Loucy (cell line): Measurements from ENCODE around the gene SOS1.

ENCODE experiments used
- H2AFZ ChIP-seq: fragments of 200-600 bp; sonication (generic); 2 replicates; pipeline ENCODE4 v1.6.0; 2016; ENCODE audit warnings: antibody characterized with exemption, mild to moderate bottlenecking, low read length, moderate library complexity
- H3F3A ChIP-seq: fragments of 200-600 bp; 2 replicates; pipeline ENCODE4 v1.6.0; 2016; ENCODE audit warnings: antibody characterized with exemption, low read depth, mild to moderate bottlenecking
- H3K27me3 ChIP-seq: fragments of 200-600 bp; sonication (generic); 2 replicates; pipeline ENCODE4 v1.6.1; 2014; ENCODE audit warnings: low read length, mild to moderate bottlenecking; ENCODE audit not compliant: insufficient read depth, poor library complexity, severe bottlenecking
- H3K36me3 ChIP-seq: fragments of 200-600 bp; sonication (generic); 2 replicates; pipeline ENCODE4 v1.6.1; 2016; ENCODE audit warnings: low read length; ENCODE audit not compliant: insufficient read depth
- H3K4me1 ChIP-seq: fragments of 200-600 bp; sonication (generic); 2 replicates; pipeline ENCODE4 v1.5.1; 2014; ENCODE audit warnings: low read length, mild to moderate bottlenecking; ENCODE audit not compliant: insufficient read depth, poor library complexity, severe bottlenecking
- H3K4me2 ChIP-seq: fragments of 200-600 bp; sonication (generic); 2 replicates; pipeline ENCODE4 v1.6.0; 2014; ENCODE audit warnings: antibody characterized with exemption, low read length, low read depth, mild to moderate bottlenecking; ENCODE audit not compliant: poor library complexity, severe bottlenecking
- H3K4me3 ChIP-seq: fragments of 200-600 bp; sonication (generic); 2 replicates; pipeline ENCODE4 v1.5.1; 2014; ENCODE audit warnings: low read length, mild to moderate bottlenecking, mixed read lengths; ENCODE audit not compliant: poor library complexity, severe bottlenecking
- H3K79me2 ChIP-seq: fragments of 200-600 bp; sonication (generic); 2 replicates; pipeline ENCODE4 v1.6.1; 2014; ENCODE audit warnings: low read length; ENCODE audit not compliant: insufficient read depth
- H3K9ac ChIP-seq: fragments of 200-600 bp; sonication (generic); 2 replicates; pipeline ENCODE4 v1.6.0; 2014; ENCODE audit warnings: mild to moderate bottlenecking, low read depth, low read length, moderate library complexity; ENCODE audit not compliant: poor library complexity, severe bottlenecking
- H3K9me2 ChIP-seq: fragments of 200-600 bp; sonication (generic); replicated peaks from 2 replicates; pipeline ENCODE4 v1.6.1; 2016; ENCODE audit warnings: low read depth, low read length, mixed read lengths
- H3K9me3 ChIP-seq: fragments of 200-600 bp; sonication (generic); 2 replicates; pipeline ENCODE4 v1.6.1; 2014; ENCODE audit warnings: mild to moderate bottlenecking, antibody characterized with exemption, low read length, low read depth; ENCODE audit not compliant: insufficient read depth
- H4K20me1 ChIP-seq: fragments of 200-600 bp; sonication (generic); 2 replicates; pipeline ENCODE4 v1.6.0; 2014; ENCODE audit warnings: antibody characterized with exemption, low read length, mild to moderate bottlenecking; ENCODE audit not compliant: insufficient read depth, poor library complexity, severe bottlenecking
- CTCF ChIP-seq: fragments of 200-600 bp; sonication (generic); conservative IDR thresholded peaks from 2 replicates; pipeline ENCODE4 v1.5.1; 2014; ENCODE audit warnings: mild to moderate bottlenecking, antibody characterized with exemption, low read length
- EZH2phosphoT487 ChIP-seq: fragments of 200-600 bp; IDR thresholded peaks from 2 replicates; pipeline ENCODE4 v1.6.1; 2018; ENCODE audit warnings: antibody characterized with exemption, mild to moderate bottlenecking, moderate library complexity, borderline replicate concordance

Gene SOS1

GRCh38 chr2:38977047-38977446 lies 143.8 kb downstream of the SOS1 start:
- H3F3A ChIP-seq, result no peaks in the 10 kb centered on the region
- H2AFZ ChIP-seq, result no peak overlapping the region

GRCh38 chr2:38975042-38975441 lies 145.8 kb downstream of the SOS1 start:
- Histone ChIP-seq H4K20me1 (no peaks in the 10 kb centered on the region), H3K36me3 (no peaks in the 10 kb centered on the region), H3K9me3 (no peaks in the 10 kb centered on the region), H3K4me3 (no peak overlapping the region), H3K9ac (no peak overlapping the region), H3F3A (no peaks in the 10 kb centered on the region), H3K9me2 (no peaks in the 10 kb centered on the region), H3K27me3 (no peaks in the 10 kb centered on the region), H2AFZ (no peak overlapping the region), H3K79me2 (no peaks in the 10 kb centered on the region), H3K4me1 (no peaks in the 10 kb centered on the region), H3K4me2 (no peak overlapping the region)
- TF ChIP-seq CTCF, result no peak
- TF ChIP-seq EZH2phosphoT487, result no peak

More at GRCh38 chr2:38977047-38977446, 143.8 kb downstream of the SOS1 start:
- no peak overlapping the region for H3K4me3 ChIP-seq
- no peaks in the 10 kb centered on the region for H3K9me3 ChIP-seq
- no peak for TF ChIP-seq EZH2phosphoT487
- TF ChIP-seq CTCF, result no peak
- H3K9ac ChIP-seq, result no peak overlapping the region
- no peaks in the 10 kb centered on the region for H4K20me1 ChIP-seq
- H3K79me2 ChIP-seq, result no peaks in the 10 kb centered on the region
- no peaks in the 10 kb centered on the region for H3K9me2 ChIP-seq
- no peaks in the 10 kb centered on the region for H3K36me3 ChIP-seq
- no peaks in the 10 kb centered on the region for H3K27me3 ChIP-seq
- no peak overlapping the region for H3K4me2 ChIP-seq
- no peaks in the 10 kb centered on the region for H3K4me1 ChIP-seq

GRCh38 chr2:38973266-38973665 lies 147.6 kb downstream of the SOS1 start:
- Histone ChIP-seq H3K9ac (no peak overlapping the region), H2AFZ (no peak overlapping the region), H3K9me2 (no peaks in the 10 kb centered on the region), H3K4me3 (no peak overlapping the region), H3K9me3 (no peaks in the 10 kb centered on the region), H3F3A (no peaks in the 10 kb centered on the region), H3K4me2 (no peak overlapping the region), H3K79me2 (no peaks in the 10 kb centered on the region), H3K4me1 (no peaks in the 10 kb centered on the region), H3K36me3 (no peaks in the 10 kb centered on the region), H4K20me1 (no peaks in the 10 kb centered on the region), H3K27me3 (no peaks in the 10 kb centered on the region)
- TF ChIP-seq CTCF (no peak), EZH2phosphoT487 (no peak)
